Right lobe of liver (tissue), 6 donors: Measurements from ENCODE around the gene CASR. TPM values are rescaled to one million over a fixed set of nuclear protein-coding genes. Genes with fewer than 3 reads are reported as not detected.

ENCODE experiments used
- ATAC-seq, 4 donors: fragments of 200-7000 bp; cut with Tn5 transposase; one replicate each; pipeline ENCODE4 v1.9.1; 2020; ENCODE audit warnings: mild to moderate bottlenecking in 4 of 4, moderate library complexity in 4 of 4
- DNase-seq, 3 donors: peaks; one replicate each; pipeline ENCODE4 v3.0.0-alpha.2; 2020
- H3K27ac ChIP-seq, 3 donors: fragments of 200-600 bp; one replicate each; pipeline ENCODE4 v1.8.0; 2022
- H3K27me3 ChIP-seq, 2 donors: fragments of 200-600 bp; one replicate each; pipeline ENCODE4 v1.8.0; 2022
- H3K36me3 ChIP-seq, 4 donors: fragments of 200-600 bp; sonication (generic) in 1 of 4; one replicate each; pipeline versions ENCODE4 v1.5.1 to v1.8.0; 2017 to 2022; ENCODE audit warnings: control low read depth in 1 of 4
- H3K4me1 ChIP-seq, 4 donors: fragments of 200-600 bp; sonication (generic) in 1 of 4; one replicate each; pipeline versions ENCODE4 v1.5.1 to v1.8.0; 2017 to 2022; ENCODE audit warnings: control low read depth in 1 of 4
- H3K4me3 ChIP-seq, 3 donors: fragments of 200-600 bp; one replicate each; pipeline ENCODE4 v1.8.0; 2022
- H3K9me3 ChIP-seq, 4 donors: fragments of 200-600 bp; sonication (generic) in 1 of 4; one replicate each; pipeline versions ENCODE4 v1.5.1 to v1.8.0; 2017 to 2022; ENCODE audit warnings: control low read depth in 1 of 4
- POLR2A ChIP-seq: fragments of 450-650 bp; IDR thresholded peaks from one replicate; pipeline ENCODE4 v1.6.1; 2017; ENCODE audit warnings: antibody characterized with exemption, mild to moderate bottlenecking
- WGBS: methylation state at CpG from one replicate; pipeline ENCODE4 v1.1.6; 2018; ENCODE audit warnings: low coverage, low lambda C conversion rate; ENCODE audit not compliant: insufficient coverage; ENCODE audit errors: missing lambda C conversion rate; 5-methylcytosine and 5-hydroxymethylcytosine counted together
- intact Hi-C, 2 donors: fragments of 100-400 bp; cut with DNase I; formaldehyde crosslinking; loops; one replicate each; pipeline versions ENCODE4 v1.11.2 to v1.14.1; 2022
- total RNA-seq, 6 experiments: library from RNA; depleted of rRNA in 2 of 6; stranded (reverse); fragments of >200 nt in 2 of 6; fragmentation: NEBNext Ultra II Directional in 3 of 6; extraction: Animal tissue kit (Norgen Biotek cat#: 25700) in 3 of 6; gene quantifications; one replicate each; pipeline versions ENCODE4 v1.1.0 to v1.2.4, GENCODE V29; 2016 to 2023
- TF ChIP-seq, protein P1 (sequence below), 4 donors: fragments of 200-600 bp in 3 of 4; fragments of 450-650 bp in 1 of 4; IDR thresholded peaks; one replicate each; pipeline versions ENCODE4 v1.5.1 to v1.8.0; 2016 to 2022; ENCODE audit warnings: antibody characterized with exemption in 4 of 4, mild to moderate bottlenecking in 2 of 4
- donor health status: DM: no; HTN: yes; CAD: no.
- donor health status: DM: no; HTN: no; CAD: no.
- donor health status: DM: no; HTN: no; CAD: no.
- donor health status: DM: no; HTN: yes; CAD: no.
- donor health status: DM: no; HTN: yes; CAD: no.

The CASR gene
- total RNA-seq, 6 experiments from 2014 or later = 0.06 to 0.16 (median 0.13) TPM; not detected in 1

- no peak for TF ChIP-seq POLR2A
- Histone ChIP-seq H3K4me3 (no peak overlapping the region), H3K27ac (no peak overlapping the region), H3K4me1 (peaks cover 0 to 11% (median 4%) of the 10 kb centered on the region in 4 donors), H3K9me3 (no peaks in the 10 kb centered on the region), H3K27me3 (no peaks in the 10 kb centered on the region), H3K36me3 (no peaks in the 10 kb centered on the region)
- DNase-seq (no peak), ATAC-seq (no peak)
- intact Hi-C loops = no loop called here
- 50% methylated on average over 1 of the region's 1 CpG for WGBS
Observed at GRCh38 chr3:122310361-122310760, 126.9 kb downstream of the CASR start.

GRCh38 chr3:122312826-122313225, 129.4 kb downstream of the CASR start:
- Histone ChIP-seq H3K36me3 (no peaks in the 10 kb centered on the region), H3K27ac (no peak overlapping the region), H3K4me1 (no peaks in the 10 kb centered on the region), H3K9me3 (no peaks in the 10 kb centered on the region), H3K4me3 (no peak overlapping the region), H3K27me3 (no peaks in the 10 kb centered on the region)
- no peak for ATAC-seq
- intact Hi-C loops = no loop called here
- no peak for TF ChIP-seq POLR2A
- TF ChIP-seq, protein P1, sequence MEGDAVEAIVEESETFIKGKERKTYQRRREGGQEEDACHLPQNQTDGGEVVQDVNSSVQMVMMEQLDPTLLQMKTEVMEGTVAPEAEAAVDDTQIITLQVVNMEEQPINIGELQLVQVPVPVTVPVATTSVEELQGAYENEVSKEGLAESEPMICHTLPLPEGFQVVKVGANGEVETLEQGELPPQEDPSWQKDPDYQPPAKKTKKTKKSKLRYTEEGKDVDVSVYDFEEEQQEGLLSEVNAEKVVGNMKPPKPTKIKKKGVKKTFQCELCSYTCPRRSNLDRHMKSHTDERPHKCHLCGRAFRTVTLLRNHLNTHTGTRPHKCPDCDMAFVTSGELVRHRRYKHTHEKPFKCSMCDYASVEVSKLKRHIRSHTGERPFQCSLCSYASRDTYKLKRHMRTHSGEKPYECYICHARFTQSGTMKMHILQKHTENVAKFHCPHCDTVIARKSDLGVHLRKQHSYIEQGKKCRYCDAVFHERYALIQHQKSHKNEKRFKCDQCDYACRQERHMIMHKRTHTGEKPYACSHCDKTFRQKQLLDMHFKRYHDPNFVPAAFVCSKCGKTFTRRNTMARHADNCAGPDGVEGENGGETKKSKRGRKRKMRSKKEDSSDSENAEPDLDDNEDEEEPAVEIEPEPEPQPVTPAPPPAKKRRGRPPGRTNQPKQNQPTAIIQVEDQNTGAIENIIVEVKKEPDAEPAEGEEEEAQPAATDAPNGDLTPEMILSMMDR (IDR thresholded peaks at IDR 0.05) = no peak
- no peak for DNase-seq

DNA sequence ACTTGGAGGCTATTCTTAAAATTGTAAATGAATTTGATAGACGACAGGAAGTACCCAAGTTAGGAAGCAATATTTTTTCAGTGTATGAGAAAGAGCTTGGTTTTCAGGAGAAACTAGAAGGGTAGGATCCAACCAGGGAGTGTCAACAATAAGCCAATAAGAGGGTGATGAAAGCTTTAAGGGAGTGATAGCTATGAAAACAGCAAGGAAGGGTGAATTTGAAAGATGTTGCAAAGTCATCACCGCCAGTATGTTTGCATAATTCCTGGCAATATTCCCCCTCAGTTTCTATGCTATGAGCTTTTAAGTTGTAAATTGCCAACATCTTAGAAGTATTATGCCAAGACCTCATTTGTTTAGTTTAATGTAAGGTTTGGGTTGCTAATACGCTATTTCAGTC, 129.8 kb downstream of the CASR start:
- intact Hi-C loops = no loop called here
- Histone ChIP-seq H3K36me3 (no peaks in the 10 kb centered on the region), H3K4me3 (no peak overlapping the region), H3K27me3 (no peaks in the 10 kb centered on the region), H3K27ac (no peak overlapping the region), H3K9me3 (no peaks in the 10 kb centered on the region), H3K4me1 (no peaks in the 10 kb centered on the region)
- 48% methylated on average over 3 of the region's 3 CpGs for WGBS
- ATAC-seq = no peak
- TF ChIP-seq POLR2A = no peak
- TF ChIP-seq, protein P1 (IDR thresholded peaks at IDR 0.05) = no peak
- no peak for DNase-seq

- ATAC-seq (no peak), DNase-seq (no peak)
- Histone ChIP-seq H3K9me3 (no peaks in the 10 kb centered on the region), H3K36me3 (no peaks in the 10 kb centered on the region), H3K27me3 (no peaks in the 10 kb centered on the region), H3K4me3 (no peak overlapping the region), H3K27ac (no peak overlapping the region), H3K4me1 (no peaks in the 10 kb centered on the region)
- intact Hi-C loops = no loop called here
- TF ChIP-seq, protein P1 (IDR thresholded peaks at IDR 0.05) = no peak
- TF ChIP-seq POLR2A = no peak
- 62% methylated on average over 2 of the region's 2 CpGs for WGBS
Observed at GRCh38 chr3:122314228-122314876, 130.9 kb downstream of the CASR start.

DNA sequence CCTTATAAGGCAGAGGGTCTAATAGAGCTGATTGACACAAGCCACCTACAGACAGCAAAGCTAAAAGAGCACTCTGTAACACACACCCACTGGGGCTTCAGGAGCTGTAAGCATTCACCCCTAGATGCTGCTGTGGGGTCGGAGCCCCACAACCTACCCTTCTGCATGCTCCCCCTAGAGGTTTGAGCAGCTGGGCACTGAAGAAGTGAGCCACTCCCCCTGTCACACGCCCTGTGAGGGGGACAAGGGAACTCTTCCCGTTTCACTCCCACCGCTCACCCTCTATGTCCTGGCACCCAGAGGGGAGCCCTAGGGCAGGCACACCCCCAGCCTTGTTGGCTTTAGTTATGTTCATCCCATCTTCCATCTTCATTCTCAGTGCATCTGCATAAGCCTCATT, 132.2 kb downstream of the CASR start:
- Histone ChIP-seq H3K27ac (no peak overlapping the region), H3K9me3 (no peaks in the 10 kb centered on the region), H3K4me3 (no peak overlapping the region), H3K36me3 (no peaks in the 10 kb centered on the region), H3K4me1 (no peaks in the 10 kb centered on the region), H3K27me3 (no peaks in the 10 kb centered on the region)
- ATAC-seq (no peak), DNase-seq (no peak)
- WGBS = no CpG with 5 or more reads among the region's 4 CpGs
- intact Hi-C loops = no loop called here
- TF ChIP-seq POLR2A = no peak
- TF ChIP-seq, protein P1 (IDR thresholded peaks at IDR 0.05) = no peak
